ENCODE measurements around the gene NMNAT2.

GRCh38 chr1:183223467-183223866, 194.7 kb downstream of the NMNAT2 start:
- TF ChIP-seq CTCF (IDR thresholded peaks at IDR 0.05; ENCODE audit: low read length) (no peak), EZH2 (IDR thresholded peaks at IDR 0.05; ENCODE audit: borderline replicate concordance, low read length) (no peak)

All from OCI-LY1 (cell line).